K562 (cell line): ENCODE data around the gene MAD2L1.

ENCODE experiments used
- CEBPG ChIP-seq, 3 experiments: fragments of 200-800 bp in 1 of 3; sonication (Bioruptor generic) in 1 of 3; sonication (generic) in 1 of 3; formaldehyde crosslinking in 1 of 3; IDR thresholded peaks in 2 of 3; conservative IDR thresholded peaks in 1 of 3; 2 replicates each; pipeline versions ENCODE4 v1.6.1 to v1.8.0; 2016 to 2022; ENCODE audit warnings: missing compliant biosample characterization in 2 of 3, missing genetic modification characterization in 2 of 3, mild to moderate bottlenecking in 1 of 3, missing genetic modification reagents in 1 of 3
- CTCF ChIP-seq, 3 experiments: IDR thresholded peaks in 2 of 3; conservative IDR thresholded peaks in 1 of 3; 2 replicates each; pipeline ENCODE4 v1.5.1; 2011 to 2012; ENCODE audit warnings: low read length in 3 of 3, mild to moderate bottlenecking in 3 of 3, control low read depth in 2 of 3, improper control_type of control experiment in 1 of 3, inconsistent platforms in 1 of 3, low read depth in 1 of 3, mixed read lengths in 1 of 3, moderate library complexity in 1 of 3; ENCODE audit not compliant: insufficient read depth in 2 of 3
- DNMT1 ChIP-seq: fragments of 450-650 bp; IDR thresholded peaks from 2 replicates; pipeline ENCODE4 v1.6.1; 2016; ENCODE audit warnings: antibody characterized with exemption, mild to moderate bottlenecking
- ETV5 ChIP-seq: sonication (generic); formaldehyde crosslinking; IDR thresholded peaks from 2 replicates; pipeline ENCODE4 v1.4.0; 2020; ENCODE audit warnings: low read depth, mild to moderate bottlenecking, missing genetic modification reagents
- EZH2 ChIP-seq: IDR thresholded peaks from 2 replicates; pipeline ENCODE4 v1.6.1; 2012; ENCODE audit warnings: low read depth, mild to moderate bottlenecking, inconsistent platforms, low read length, borderline replicate concordance
- LARP7 ChIP-seq: fragments of 450-650 bp; IDR thresholded peaks from 2 replicates; pipeline ENCODE4 v1.6.1; 2016
- NBN ChIP-seq: fragments of 450-650 bp; IDR thresholded peaks from 2 replicates; pipeline ENCODE4 v1.6.1; 2016; ENCODE audit warnings: low read depth, mild to moderate bottlenecking
- RBM15 ChIP-seq: fragments of 200-400 bp; formaldehyde crosslinking; IDR thresholded peaks from 2 replicates; pipeline ENCODE4 v1.6.1; 2018; ENCODE audit warnings: mild to moderate bottlenecking, low read length, moderate library complexity; ENCODE audit not compliant: insufficient read depth
- SIN3A ChIP-seq, 2 experiments: fragments of 150-350 bp in 1 of 2; IDR thresholded peaks; 2 replicates each; pipeline ENCODE4 v1.6.1; 2011 to 2016; ENCODE audit warnings: borderline replicate concordance in 2 of 2, low read depth in 2 of 2, low read length in 2 of 2, mild to moderate bottlenecking in 2 of 2, moderate library complexity in 2 of 2; ENCODE audit not compliant: control insufficient read depth in 1 of 2
- SMC3 ChIP-seq: conservative IDR thresholded peaks from 2 replicates; pipeline ENCODE4 v1.6.1; 2011; ENCODE audit warnings: low read depth, low read length, improper control_type of control experiment; ENCODE audit not compliant: insufficient read depth
- SP1 ChIP-seq: sonication (generic); formaldehyde crosslinking; IDR thresholded peaks from 2 replicates; pipeline ENCODE4 v1.8.1; 2022; ENCODE audit warnings: mild to moderate bottlenecking, missing genetic modification reagents
- SUPT5H ChIP-seq: fragments of 450-650 bp; IDR thresholded peaks from 2 replicates; pipeline ENCODE4 v1.6.1; 2016
- TAF1 ChIP-seq: IDR thresholded peaks from 2 replicates; pipeline ENCODE4 v1.6.1; 2011; ENCODE audit warnings: mild to moderate bottlenecking, low read length, moderate library complexity; ENCODE audit not compliant: insufficient read depth, control insufficient read depth, severe bottlenecking; ENCODE audit errors: extremely low read depth
- ZBTB9 ChIP-seq: fragments of 450-650 bp; formaldehyde crosslinking; IDR thresholded peaks from 2 replicates; pipeline ENCODE4 v1.4.0; 2020; ENCODE audit warnings: mild to moderate bottlenecking, moderate library complexity

- TF ChIP-seq DNMT1 (no peak), SP1 (CRISPR knock-in tag) (no peak), CEBPG (CRISPR knock-in tag; IDR thresholded peaks at IDR 0.05) (no peak), CEBPG (tag; conservative IDR thresholded peaks at IDR 0.05 in 1 of 2, IDR thresholded peaks at IDR 0.05 in 1 of 2) (no peak), ZBTB9 (CRISPR knock-in tag) (no peak), TAF1 (no peak), SIN3A (IDR thresholded peaks at IDR 0.05; ENCODE audit: borderline replicate concordance in 2 of 2, control insufficient read depth in 1 of 2, low read depth in 2 of 2, low read length in 2 of 2) (no peak), ETV5 (no peak), RBM15 (no peak), SUPT5H (no peak), SMC3 (no peak), LARP7 (no peak), NBN (no peak), EZH2 (no peak), CTCF (IDR thresholded peaks at IDR 0.05 in 2 of 3, conservative IDR thresholded peaks at IDR 0.05 in 1 of 3; ENCODE audit: insufficient read depth in 2 of 3, low read depth in 1 of 3, low read length in 3 of 3) (no peak)
Observed at GRCh38 chr4:120009731-120010130, 56.9 kb downstream of the MAD2L1 start.
